A673 (cell line): Measurements from ENCODE around the gene P2RY6.

ENCODE experiments used
- EZH2 ChIP-seq: fragments of 200-600 bp; sonication (generic); IDR thresholded peaks from 2 replicates; pipeline ENCODE4 v1.6.1; 2017; ENCODE audit warnings: borderline replicate concordance, low read depth, mild to moderate bottlenecking, mixed read lengths, antibody characterized with exemption, low read length; ENCODE audit not compliant: poor library complexity, severe bottlenecking
- TF ChIP-seq, protein P1 (sequence below): fragments of 300-800, 200-600 bp; sonication (generic); conservative IDR thresholded peaks from 2 replicates; pipeline ENCODE4 v1.5.1; 2017; ENCODE audit warnings: low read depth, mild to moderate bottlenecking, antibody characterized with exemption, low read length, moderate library complexity, mixed read lengths

- TF ChIP-seq, protein P1, sequence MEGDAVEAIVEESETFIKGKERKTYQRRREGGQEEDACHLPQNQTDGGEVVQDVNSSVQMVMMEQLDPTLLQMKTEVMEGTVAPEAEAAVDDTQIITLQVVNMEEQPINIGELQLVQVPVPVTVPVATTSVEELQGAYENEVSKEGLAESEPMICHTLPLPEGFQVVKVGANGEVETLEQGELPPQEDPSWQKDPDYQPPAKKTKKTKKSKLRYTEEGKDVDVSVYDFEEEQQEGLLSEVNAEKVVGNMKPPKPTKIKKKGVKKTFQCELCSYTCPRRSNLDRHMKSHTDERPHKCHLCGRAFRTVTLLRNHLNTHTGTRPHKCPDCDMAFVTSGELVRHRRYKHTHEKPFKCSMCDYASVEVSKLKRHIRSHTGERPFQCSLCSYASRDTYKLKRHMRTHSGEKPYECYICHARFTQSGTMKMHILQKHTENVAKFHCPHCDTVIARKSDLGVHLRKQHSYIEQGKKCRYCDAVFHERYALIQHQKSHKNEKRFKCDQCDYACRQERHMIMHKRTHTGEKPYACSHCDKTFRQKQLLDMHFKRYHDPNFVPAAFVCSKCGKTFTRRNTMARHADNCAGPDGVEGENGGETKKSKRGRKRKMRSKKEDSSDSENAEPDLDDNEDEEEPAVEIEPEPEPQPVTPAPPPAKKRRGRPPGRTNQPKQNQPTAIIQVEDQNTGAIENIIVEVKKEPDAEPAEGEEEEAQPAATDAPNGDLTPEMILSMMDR, result no peak
- TF ChIP-seq EZH2, result no peak
These were observed 19.1 kb downstream of the P2RY6 start for GRCh38 chr11:73291196-73291595.
